NCI-H526 treated with DMSO at 0.1 percent for 48 hours (cell line): ENCODE results near the gene POLR2L.

ENCODE experiments used
- DNase-seq: peaks from one replicate; lab custom pipeline; 2025; lab: John Stamatoyannopoulos, UW

The POLR2L gene

DNA sequence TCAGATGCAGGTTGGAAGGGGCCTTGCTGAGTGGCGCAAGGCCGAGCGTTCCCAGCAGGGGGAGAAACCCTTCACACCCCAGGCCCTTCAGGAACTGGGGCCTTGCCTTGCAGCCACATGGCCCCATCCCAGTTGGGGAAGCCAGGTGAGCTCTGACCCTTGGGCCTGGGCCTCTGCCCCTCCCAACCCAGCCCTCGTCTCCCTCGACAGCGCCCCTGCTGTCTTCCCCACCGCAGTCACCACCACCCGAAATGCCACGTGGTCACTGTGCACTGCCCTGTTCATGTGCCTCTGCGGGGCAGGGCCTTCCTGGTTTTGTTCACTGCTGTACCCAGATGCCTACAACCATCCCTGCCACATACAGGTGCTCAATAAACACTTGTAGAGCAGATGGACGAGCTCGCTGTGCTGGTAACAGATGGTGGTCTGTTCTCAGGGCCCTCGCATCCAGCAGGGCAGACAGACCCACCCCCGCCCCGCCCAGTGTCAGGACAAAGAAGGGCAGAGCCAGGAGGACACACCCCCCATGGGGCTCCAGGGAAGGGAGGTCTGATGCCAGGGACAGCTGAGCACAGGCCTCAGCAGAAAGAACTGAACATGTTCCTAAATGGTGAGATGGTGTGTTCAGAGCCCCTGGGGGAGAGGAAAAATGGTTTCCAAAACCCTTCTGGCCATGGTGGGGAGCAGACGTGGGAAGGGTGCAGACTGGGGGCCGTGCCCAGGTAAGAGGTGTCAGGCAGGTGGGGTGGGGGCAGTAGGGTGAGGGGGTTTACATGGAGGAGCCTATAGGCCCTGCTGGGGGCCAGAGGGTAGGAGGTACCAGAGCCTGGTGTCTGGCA is 3.7 kb downstream of the POLR2L start:
- no peak for DNase-seq

DNA sequence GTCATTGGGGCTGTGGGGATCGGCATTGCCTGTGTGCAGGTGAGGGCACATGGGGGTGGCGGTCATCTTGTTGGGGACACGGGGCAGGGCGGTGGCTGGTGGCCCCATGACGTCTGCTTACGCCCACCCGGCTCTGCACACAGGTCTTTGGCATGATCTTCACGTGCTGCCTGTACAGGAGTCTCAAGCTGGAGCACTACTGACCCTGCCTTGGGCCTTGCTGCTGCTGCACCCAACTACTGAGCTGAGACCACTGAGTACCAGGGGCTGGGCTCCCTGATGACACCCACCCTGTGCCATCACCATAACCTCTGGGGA is 4.4 kb downstream of the POLR2L start:
- no peak for DNase-seq

DNA sequence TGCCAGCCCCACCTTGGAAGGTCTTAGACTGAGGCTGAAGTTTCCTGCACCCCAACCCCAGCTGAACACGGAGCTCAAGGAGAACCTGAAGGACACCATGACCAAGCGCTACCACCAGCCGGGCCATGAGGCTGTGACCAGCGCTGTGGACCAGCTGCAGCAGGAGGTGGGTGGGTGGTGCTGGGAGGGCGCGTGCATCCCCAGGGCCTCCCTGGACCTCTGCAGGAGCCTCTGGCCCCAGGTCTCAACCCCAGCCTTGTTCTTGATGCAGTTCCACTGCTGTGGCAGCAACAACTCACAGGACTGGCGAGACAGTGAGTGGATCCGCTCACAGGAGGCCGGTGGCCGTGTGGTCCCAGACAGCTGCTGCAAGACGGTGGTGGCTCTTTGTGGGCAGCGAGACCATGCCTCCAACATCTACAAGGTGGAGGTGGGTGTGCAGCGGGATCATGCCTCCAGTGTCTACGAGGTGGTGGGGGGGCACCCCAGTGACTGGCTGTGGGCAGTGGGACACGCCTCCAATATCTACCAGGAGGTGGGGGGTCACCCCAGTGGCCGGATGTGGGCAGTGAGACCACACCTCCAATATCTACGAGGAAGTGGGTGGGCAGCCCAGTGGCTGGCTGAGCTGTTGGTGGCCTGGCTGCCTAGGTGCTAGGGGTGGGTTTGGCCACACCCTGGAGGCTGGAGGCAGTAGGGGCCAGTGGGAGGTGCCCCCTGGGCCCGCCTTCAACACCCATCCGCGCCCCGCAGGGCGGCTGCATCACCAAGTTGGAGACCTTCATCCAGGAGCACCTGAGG is 4.9 kb downstream of the POLR2L start:
- DNase-seq: no peak

DNA sequence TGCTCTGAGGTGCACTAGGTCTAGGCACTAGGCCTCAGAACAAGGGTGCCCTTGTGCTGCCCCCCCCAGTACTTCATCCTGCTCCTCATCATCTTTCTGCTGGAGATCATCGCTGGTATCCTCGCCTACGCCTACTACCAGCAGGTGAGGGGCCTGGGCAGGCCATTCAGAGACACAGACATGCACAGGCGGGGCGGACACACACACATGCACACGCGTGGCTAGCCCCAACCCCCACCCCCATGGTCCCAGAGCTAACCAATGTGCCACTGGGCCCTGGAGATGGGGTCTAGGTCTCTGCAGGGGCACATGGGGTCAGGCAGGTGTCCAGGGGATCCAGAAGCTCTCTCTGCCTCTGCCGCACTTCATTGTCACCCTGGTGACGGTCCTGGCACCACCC is 5.6 kb downstream of the POLR2L start:
- no peak for DNase-seq

DNA sequence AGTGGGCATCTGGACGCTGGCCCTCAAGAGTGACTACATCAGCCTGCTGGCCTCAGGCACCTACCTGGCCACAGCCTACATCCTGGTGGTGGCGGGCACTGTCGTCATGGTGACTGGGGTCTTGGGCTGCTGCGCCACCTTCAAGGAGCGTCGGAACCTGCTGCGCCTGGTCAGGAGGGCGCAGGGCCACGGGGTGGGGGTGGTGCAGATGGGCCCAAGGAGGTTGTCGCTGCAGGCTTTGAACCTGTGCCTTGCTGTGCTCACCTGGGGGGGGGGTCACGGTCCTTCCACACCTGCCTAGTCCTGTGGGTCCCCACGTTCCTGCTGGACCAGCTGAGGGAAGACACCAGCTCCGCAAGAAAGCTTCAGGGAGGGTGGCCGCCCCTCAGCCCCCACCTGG is 6.1 kb downstream of the POLR2L start:
- DNase-seq: no peak

DNA sequence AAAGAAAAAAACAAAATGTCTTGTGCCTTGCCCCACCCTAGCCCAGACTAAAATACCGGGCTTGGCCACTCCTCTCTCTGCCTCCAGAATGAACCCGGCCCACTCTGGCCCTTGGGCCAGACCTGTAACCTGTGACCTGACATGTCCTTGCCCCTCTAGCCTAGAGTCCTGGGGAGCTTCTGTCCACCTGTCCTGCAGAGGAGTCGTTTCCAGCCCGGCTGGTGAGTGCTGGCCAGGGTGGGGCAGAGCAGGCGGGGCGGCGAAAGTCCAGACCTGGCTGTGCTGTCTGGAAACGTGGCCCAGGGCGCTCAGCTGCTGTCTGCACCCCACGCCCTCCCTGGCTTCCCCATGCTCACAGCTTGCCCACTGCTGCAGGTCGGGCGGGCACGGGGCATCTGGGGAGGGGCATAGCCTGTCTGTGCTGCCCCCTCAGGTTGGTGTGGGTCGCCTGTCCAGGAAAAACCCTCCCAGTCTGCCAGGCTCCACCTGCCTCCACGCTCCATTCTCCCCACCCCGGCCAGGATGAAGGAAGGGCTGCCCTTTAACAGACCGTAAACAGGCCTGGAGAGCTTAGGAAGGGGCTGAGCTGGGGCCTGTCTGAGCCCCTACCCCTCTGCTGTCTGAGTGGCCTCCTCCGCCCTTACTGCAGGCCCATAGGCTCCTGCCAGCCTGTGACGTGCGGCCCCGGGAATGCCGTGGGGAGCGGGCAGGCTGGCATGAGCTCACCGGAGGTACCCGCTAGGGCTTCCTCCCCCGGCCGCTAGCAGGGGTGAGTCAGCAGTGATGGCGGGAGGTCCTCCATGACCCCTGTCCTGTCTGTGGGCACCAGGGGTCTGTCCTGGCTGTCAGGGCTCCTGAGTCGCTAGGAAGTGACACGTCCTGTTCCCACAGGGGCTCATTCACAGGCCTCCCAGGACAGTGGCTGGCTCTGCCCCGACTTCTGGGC is 7.7 kb downstream of the POLR2L start:
- DNase-seq: no peak

DNA sequence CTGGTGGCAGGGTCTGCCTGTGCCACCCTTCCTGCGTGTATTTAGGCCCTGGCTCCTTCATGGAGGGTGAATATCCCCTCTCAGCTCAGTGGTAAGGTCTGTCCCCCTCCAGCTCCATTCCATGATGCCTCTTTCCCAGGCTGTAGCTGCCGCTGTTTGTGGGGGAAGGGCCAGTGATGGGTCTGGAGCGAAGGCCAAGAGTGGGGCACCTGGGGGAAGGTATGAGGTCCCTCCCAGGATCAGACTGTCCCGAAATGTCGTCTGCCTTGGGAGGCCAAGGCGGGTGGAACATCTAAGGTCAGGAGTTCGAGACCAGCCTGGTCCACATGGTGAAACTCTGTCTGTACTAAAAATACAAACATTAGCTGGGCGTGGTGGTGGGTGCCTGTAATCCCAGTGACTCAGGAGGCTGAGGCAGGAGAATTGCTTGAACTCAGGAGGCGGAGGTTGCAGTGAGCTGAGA is 8.4 kb downstream of the POLR2L start:
- no peak for DNase-seq

DNA sequence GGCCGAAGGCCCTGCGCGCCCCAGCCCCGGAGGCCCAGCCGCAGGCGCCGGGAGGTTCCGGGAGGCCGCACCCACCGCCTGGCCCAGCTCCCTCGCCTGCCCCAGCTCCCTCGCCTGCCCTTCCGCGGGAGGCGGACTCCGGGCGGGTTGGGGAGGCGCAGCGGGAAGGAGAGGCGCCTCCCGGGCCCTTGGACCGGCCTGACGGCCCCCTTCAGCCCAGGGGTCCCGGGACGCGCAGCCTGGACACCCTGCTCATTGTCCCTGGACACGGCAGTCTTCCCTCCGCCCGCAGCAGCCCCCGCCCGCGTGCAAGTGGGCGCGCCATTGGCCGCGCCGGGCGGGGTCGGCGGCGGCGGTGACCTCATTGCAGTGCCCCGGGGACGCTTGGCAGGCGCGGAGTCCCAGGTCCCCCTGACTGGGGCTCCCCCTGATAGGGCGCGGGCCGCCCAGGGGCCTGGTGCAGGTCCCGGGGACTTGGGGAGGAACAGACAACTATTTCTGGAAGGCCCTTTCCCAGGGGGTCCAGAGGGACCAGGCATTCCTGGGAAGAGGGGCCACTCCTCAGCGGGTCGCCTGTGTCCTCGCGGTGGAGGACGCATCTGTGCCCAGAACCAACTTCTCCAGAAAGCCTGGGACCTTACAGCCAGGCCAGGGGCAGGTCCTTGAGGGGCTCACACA is 9.1 kb downstream of the POLR2L start:
- no peak for DNase-seq

DNA sequence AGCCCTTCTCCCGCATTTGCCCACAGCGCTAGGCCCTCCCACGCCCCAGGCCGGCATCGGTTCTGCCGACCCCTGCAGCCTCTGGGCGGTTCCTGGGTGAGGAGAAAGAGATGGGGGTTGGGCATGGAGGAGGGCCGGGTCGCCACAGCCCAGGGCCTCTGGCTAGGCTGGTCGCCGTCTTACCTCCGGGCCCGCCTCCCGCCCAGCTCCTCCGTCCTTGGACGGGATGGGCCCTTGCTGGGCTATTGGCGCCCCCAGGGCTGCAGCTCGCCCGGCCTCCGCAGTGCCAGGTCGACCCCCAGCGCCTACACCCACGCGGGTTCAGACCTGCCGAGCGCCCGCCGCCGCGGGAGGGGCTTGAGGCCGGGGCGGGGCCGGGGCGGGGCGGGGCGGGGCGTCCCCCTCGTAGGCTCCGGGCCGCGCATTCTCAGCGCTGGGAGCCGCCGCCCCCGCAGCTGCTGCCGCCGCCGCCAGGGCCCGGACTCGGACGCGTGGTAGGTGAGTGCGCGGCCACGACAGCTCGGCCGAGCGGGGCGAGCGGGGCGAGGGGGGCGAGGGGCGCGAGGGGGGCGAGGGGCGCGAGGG is 9.7 kb downstream of the POLR2L start, which contains the start of gene CD151:
Gene CD151, plus strand, starts transcription at position 424 of the 585 bp plus-strand sequence. CDS start 3,118 bp downstream, outside the sequence.
- DNase-seq: peak; percentile 42

DNA sequence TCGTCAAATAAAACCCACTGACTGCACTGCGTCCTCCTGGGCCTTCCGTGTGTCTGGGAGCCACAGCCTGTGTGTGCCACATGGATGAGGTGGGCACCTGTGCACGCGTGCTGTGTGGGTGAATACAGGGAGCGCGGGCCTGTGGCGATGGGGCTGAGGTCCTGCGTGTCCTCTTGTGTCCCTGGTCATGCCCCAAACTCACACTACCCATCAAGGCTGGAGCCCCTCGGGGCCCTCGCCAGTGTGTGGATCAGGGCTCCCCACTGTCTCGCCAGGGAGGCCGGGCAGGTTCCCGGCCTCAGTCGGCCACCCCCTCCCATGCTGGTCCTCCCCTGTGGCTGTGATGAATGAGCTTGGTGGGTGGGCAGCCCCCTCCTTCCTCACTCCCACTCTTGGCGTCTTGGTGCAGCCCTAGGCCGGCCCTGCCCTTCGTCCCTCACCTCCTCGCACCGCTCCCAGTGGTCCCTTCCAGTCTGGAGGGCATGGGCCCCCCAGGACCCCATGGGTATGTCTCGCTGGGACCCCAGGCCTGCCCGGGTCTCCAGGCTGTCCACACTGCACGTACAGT is 10.3 kb downstream of the POLR2L start:
- DNase-seq: no peak

DNA sequence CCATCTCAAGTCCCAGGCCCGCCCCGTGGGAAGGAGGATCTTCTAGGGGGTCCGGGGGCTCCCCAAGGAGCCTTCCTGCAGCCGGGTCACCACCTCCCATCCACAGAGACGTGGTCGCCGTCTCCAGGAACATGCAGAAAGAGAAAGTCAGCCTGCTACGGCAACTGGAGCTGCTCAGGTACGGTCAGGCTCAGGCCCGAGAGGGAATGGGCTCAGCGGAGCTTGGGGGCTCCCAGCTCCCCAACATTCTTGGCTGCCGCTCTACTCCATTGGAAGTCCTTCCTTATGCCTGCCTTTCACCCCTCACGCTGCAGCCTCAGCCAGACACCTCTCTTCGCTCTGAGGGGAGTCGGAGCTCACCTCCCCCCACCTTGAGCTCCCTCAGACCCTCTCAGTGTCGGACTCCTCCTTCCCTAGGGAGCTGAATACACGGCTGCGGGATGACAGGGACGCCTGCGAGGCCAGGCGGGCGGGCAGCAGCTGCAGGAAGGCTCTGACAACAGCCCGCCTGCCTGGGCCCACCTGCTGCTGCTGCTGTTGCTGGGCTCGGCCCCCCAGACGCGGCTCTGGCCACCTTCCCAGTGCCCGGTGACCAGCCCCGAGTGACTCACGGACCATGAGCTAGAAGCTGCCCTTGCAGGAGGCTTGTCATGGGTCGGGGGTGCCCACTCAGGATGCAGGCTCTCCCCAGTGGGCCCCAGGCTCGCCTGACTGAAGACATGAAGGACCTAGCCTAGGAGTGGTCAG is 11.0 kb downstream of the POLR2L start:
- no peak for DNase-seq

DNA sequence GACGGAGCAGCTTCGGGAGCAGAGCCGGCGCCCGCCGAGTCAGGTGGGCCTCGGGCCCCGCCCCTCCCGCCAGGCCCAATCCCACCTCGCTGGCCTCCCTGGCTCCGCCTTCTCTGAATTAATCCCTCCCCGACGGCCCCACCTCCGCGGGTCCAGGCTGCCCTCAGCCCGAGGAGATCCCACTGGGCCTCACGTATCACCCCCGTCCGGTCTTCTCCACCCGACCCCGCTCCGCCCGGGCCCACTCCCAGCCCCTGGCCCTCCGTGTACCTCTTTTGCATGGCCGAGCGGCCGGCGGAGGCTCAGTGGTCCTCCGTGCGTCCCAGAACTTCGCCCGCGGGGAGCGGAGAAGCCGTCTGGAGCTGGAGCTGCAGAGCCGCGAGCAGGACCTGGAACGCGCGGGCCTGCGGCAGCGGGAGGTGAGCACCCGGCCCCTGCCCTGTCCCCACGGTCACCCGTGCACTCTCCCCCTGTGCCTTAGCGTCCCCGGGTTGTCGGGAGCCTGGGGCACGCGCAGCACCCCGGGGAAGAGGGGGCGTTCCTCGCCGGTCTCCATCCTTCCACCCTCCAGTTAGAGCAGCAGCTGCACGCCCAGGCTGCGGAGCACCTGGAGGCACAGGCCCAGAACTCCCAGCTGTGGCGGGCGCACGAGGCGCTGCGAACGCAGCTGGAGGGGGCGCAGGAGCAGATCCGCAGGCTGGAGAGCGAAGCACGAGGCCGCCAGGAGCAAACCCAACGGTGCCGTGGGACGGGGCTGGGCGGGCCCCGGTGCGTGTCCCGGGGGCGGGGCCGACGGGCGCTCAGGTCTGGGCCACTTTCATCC is 11.8 kb downstream of the POLR2L start:
- DNase-seq: peak; percentile 76

DNA sequence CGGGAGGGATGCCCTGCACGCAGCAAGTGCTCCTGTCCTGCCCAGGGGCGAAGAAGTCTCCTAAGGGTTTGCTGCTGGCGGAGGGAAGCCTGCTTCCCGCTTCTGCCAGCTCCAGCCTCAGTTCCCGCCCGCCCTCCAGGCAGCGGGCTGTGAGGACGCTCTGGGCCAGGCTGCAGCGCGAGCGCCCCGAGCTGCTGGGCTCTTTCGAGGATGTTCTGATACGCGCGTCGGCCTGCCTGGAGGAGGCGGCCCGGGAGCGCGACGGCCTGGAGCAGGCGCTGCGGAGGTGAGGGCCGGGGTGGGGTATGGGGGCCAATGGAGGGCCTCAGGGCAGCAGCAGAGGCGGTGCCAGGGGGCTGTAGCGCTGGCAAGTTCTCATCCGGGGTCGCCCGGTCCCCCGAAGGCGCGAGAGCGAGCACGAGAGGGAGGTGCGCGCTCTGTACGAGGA is 12.5 kb downstream of the POLR2L start:
- no peak for DNase-seq

DNA sequence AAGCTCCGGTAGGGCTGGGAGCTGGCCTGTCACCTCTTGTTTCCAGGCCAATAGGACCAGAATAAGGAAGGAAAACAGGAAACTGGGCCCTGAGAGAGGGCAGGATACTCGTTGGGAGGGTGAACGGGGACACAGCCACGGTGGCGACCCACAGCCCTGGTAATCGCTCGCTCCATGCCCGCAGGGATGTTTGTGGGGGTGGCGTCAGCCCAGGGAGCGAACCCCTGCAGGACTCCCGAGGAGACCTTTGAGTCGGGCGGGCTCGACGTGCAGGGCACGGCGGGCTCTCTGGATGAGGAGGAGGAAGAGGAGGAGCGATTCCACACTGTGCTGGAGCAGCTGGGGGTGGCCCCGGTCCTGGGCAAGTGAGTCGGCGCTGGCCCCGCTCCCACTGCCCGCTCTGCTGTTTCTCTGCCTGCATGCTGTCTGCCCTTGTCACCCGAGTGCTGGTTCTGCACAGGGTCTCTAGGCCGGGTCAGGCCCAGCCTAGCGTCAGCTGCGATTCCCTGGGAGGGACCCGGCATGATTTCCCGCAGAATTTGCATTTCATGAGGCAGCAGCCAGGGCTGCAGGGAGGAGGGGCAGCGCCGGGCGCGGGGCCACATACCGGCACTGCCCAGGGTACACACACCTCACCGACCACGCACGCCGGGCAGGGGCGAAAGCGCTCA is 13.0 kb downstream of the POLR2L start:
- peak; percentile 82 for DNase-seq

DNA sequence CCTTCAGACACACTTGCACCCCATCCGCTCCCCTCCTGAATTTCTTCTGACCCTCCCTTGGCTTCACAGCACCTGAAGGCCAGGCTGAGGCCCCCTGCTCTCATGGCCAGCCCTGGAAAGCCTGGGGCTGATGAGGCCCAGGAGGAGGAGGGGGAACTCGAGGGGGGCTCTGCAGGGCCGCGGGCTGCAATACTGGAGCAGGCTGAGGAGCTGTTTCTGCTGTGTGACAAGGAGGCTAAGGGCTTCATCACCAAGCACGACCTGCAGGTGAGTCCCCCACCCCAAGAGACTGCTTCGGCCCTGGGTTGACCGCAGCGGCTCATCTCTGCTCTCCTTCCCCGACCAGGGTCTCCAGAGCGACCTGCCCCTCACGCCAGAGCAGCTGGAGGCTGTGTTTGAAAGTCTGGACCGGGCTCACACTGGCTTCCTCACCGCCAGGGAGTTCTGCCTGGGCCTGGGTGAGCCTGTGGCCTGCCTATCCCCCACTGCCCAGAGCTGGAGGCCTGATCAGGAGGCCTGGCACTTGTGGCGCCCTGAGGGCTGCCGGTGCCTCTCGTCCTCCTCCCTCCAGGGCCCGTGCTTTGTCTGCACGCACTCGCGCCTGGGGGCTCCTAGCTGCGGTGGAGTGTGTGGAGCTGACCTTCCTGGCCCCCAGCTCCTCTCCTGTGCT is 13.7 kb downstream of the POLR2L start:
- no peak for DNase-seq

DNA sequence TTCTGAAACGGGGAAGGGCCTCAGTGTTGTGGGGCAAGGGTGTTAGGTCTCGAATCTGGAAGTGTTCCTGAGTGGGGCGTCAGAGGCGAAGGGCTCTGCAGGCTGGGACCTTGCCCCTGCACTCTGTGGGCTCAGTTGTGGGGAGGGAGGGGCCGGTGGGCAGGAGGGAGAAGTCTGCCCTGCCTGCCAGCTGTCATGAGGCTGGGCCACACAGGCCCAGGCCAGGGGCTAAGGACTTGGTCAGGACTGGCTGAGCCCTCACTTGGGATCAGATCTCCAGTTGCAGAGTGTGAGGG is 14.5 kb downstream of the POLR2L start, which contains the start of gene CRACR2B:
Gene CRACR2B, plus strand, starts transcription at position 23 of the 296 bp plus-strand sequence. CDS start 689 bp downstream, outside the sequence.
- DNase-seq: no peak

DNA sequence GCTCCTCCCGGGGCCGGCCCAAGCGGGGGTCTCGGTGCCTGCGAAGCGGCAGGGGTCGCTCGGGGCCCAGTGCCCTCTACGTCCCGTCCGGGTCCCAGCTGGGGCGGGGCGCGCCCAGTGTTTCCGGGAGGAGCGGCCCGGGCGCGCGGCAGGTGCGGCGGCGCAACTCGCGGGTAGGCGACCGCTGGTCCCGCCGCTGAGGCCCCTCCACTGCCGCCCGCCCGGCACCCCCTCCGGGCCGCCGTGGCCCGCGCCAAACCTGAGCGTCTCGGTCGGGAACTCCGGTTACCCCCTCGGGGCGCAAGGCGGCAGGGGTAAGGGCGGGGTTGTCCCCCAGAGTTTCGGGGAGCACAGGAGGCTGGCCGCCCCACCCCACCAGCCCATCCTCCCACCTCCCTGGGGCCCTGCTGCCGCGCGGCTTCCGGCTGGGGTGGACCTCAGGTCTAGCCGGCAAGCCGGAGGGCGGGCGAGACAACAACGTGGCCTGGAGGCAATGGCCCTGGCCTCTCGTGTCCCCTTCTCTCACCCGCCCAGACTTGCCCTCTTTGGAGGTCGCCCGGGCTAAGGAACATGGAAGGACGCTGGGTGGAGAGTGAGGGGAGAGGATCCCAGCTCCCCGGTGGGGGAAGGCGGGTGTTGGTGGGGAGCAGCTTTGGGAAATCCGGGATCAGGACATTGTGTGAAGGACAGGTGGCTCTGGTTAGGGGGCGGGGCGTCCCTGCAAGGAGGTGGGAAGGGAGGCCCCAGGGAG is 15.0 kb downstream of the POLR2L start:
- peak; percentile 54 for DNase-seq
